Naive B cell (primary cell): ENCODE data around the gene PISD. TPM values are rescaled to one million over a fixed set of nuclear protein-coding genes. Genes with fewer than 3 reads are reported as not detected.

Experiments used
- ATAC-seq, 2 donors: fragments of 150-1000 bp; cut with Tn5 transposase; 2 replicates each; pipeline ENCODE4 v1.10.0; 2021; ENCODE audit warnings: low read depth in 2 of 2, mild to moderate bottlenecking in 2 of 2, moderate library complexity in 2 of 2
- DNase-seq: peaks from one replicate; pipeline ENCODE4 v3.0.0; 2022
- H3K27ac Mint-ChIP-seq, 6 donors: one replicate each; pipeline ENCODE4 v1.8.0; 2020 to 2022; ENCODE audit warnings: mild to moderate bottlenecking in 6 of 6, mixed read lengths in 6 of 6, moderate library complexity in 5 of 6, inconsistent platforms in 2 of 6
- H3K27me3 Mint-ChIP-seq, 3 donors: one replicate each; pipeline ENCODE4 v1.8.0; 2021 to 2022; ENCODE audit warnings: mixed read lengths in 3 of 3, mild to moderate bottlenecking in 1 of 3
- H3K36me3 Mint-ChIP-seq, 2 donors: one replicate each; pipeline ENCODE4 v1.8.0; 2020 to 2022; ENCODE audit warnings: mixed read lengths in 2 of 2, inconsistent platforms in 1 of 2, mild to moderate bottlenecking in 1 of 2
- H3K4me1 Mint-ChIP-seq, 3 donors: one replicate each; pipeline ENCODE4 v1.8.0; 2020 to 2022; ENCODE audit warnings: mixed read lengths in 3 of 3, inconsistent platforms in 1 of 3, mild to moderate bottlenecking in 1 of 3, moderate library complexity in 1 of 3
- H3K4me3 Mint-ChIP-seq, 8 donors: one replicate each; pipeline ENCODE4 v1.8.0; 2020 to 2022; ENCODE audit warnings: mild to moderate bottlenecking in 8 of 8, mixed read lengths in 8 of 8, moderate library complexity in 8 of 8, inconsistent platforms in 2 of 8
- H3K9me3 Mint-ChIP-seq, 7 donors: one replicate each; pipeline ENCODE4 v1.8.0; 2020 to 2022; ENCODE audit warnings: mixed read lengths in 7 of 7, mild to moderate bottlenecking in 5 of 7, inconsistent platforms in 2 of 7, moderate library complexity in 1 of 7
- polyA plus RNA-seq, 6 donors: library from polyadenylated mRNA; unstranded; fragments of 300-500 nt; fragmentation: Illumina TruSeq; gene quantifications; one replicate each; pipeline ENCODE4 v1.2.3, GENCODE V29; 2021; ENCODE audit warnings: low read depth in 6 of 6

PISD gene
- polyA plus RNA-seq, 6 donors from 2014 or later = 14.9 to 23.1 (median 18.9) TPM

- Mint-ChIP-seq H3K27me3 (no peaks in the 10 kb centered on the region), H3K36me3 (peaks cover 0 to 3% of the 10 kb centered on the region in 2 donors), H3K9me3 (no peaks in the 10 kb centered on the region), H3K4me1 (peaks cover 0 to 25% (median 6%) of the 10 kb centered on the region in 3 donors), H3K27ac (no peak overlapping the region), H3K4me3 (no peak overlapping the region)
- ATAC-seq (no peak), DNase-seq (no peak)
Measured at GRCh38 chr22:31647066-31647465, 14.9 kb downstream of the PISD start.

DNA sequence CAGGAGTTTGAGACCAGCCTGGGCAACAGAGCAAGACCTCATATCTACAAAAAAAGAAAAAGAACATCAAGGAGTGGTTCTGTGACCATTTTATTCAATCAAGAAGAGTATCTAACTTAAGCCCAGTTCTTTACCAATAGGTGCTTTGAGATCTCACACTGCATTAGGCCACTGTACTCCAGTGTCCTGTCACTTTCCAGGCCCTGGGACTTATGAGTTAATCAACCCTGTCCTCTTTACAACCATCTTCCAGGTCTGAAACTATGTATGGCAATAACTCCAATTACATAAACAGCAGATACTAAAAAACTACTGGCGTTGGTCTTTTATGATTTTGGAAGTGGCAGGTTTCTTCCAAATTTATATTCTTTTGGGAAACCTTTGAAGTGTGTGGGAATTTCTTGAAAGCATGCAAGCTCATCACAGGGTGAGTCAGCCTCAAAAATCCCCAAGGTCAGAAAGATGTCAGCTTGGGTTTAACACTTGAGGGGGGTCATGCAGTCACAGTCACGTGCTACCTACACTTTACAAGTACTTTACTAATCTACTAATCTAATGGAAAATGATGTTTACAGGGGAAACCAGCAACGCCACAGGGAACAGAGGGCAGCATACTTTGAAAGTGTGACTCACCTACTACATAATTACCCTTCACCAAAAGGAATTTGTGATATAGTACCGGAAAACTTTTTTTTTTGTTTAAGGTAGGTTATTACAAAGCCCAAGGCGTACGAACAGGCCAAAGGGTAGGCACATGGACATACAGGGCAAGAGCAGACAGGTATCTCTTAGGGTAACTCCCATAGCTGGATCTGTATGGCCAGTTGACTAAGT, 15.6 kb downstream of the PISD start:
- Mint-ChIP-seq H3K27ac (peak overlapping the region in 1 of 6 donors; percentile 67), H3K36me3 (peaks cover 0 to 3% of the 10 kb centered on the region in 2 donors), H3K4me1 (peaks cover under 1 to 19% (median 4%) of the 10 kb centered on the region in 3 donors), H3K27me3 (no peaks in the 10 kb centered on the region), H3K4me3 (no peak overlapping the region), H3K9me3 (no peaks in the 10 kb centered on the region)
- ATAC-seq (no peak), DNase-seq (no peak)

DNA sequence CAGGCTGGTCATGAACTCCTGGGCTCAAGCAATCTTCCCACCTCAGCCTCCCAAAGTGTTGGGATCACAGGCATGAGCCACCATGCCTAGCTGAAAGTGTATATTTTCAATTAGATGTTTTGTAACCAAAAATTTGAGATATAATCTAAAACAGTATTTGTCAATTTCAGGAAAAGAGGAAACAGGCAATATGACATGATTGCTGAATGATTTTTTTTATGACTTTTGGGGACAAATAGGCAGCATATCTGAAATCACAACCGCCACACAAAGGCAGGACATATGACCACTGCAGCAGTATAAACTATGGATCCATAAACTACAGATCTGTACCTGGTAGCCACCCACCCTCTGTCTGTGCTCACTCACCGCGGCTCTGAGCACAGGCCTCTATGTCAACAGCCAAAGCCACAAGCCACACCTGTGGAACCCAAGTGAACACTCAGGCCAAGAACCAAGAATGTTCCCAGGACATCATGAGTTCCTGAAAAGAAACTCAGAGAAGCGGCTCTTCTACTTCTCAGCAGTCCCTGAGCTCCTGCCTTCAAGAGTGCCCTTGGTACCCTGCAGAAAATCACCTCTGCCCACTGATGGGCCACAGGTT, 22.5 kb downstream of the PISD start:
- ATAC-seq (no peak), DNase-seq (no peak)
- peak overlapping the region in 5 of 6 donors; percentile 23 to 93 (median 81) for H3K27ac Mint-ChIP-seq
- peaks cover 0 to 2% (median 0%) of the 10 kb centered on the region in 7 donors for H3K9me3 Mint-ChIP-seq
- peaks cover 32 to 58% (median 41%) of the 10 kb centered on the region in 3 donors for H3K4me1 Mint-ChIP-seq
- no peaks in the 10 kb centered on the region for H3K27me3 Mint-ChIP-seq
- peaks cover 0 to 3% of the 10 kb centered on the region in 2 donors for H3K36me3 Mint-ChIP-seq
- H3K4me3 Mint-ChIP-seq = peak overlapping the region; percentile 18 to 88 (median 64)

- H3K4me3 Mint-ChIP-seq = peak overlapping the region; percentile 57 to 89 (median 82)
- H3K36me3 Mint-ChIP-seq = peaks cover 0 to under 1% of the 10 kb centered on the region in 2 donors
- no peaks in the 10 kb centered on the region for H3K27me3 Mint-ChIP-seq
- peaks cover 0 to 2% (median 0%) of the 10 kb centered on the region in 7 donors for H3K9me3 Mint-ChIP-seq
- H3K27ac Mint-ChIP-seq = peak overlapping the region; percentile 31 to 97 (median 92)
- H3K4me1 Mint-ChIP-seq = peaks cover 37 to 69% (median 51%) of the 10 kb centered on the region in 3 donors
- DNase-seq = peak; percentile 42
- peak; percentile 52 to 59 for ATAC-seq
Measured at GRCh38 chr22:31637891-31638618, 24.0 kb downstream of the PISD start.

DNA sequence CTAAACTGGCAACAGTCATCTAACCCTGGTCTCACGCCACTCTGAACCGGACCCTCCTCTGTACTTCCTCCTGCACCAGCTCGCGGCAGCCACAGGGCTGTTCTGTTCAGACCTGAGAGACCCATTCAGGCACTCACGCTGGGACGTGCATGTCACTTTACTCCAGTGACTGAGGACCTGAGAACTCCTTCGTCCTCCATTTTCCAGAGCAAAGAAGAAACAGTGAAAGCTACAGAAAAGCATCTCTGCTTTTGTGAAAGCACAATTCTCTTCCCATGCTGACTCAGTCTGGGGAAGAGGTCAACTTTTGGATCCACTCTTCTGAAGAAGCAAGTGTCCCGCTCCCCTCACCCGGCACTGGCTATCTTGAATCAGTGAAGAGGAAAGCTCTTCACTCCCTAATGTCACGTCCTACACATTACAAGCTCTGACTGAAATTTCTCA, 24.5 kb downstream of the PISD start:
- peak; percentile 41 for DNase-seq
- Mint-ChIP-seq H3K4me3 (peak overlapping the region; percentile 57 to 88 (median 82)), H3K36me3 (no peaks in the 10 kb centered on the region), H3K27ac (peak overlapping the region in 5 of 6 donors; percentile 31 to 97 (median 91)), H3K9me3 (peaks cover 0 to 2% (median 0%) of the 10 kb centered on the region in 7 donors), H3K4me1 (peaks cover 37 to 69% (median 51%) of the 10 kb centered on the region in 3 donors), H3K27me3 (no peaks in the 10 kb centered on the region)
- peak; percentile 77 to 81 for ATAC-seq

- ATAC-seq = no peak
- DNase-seq = no peak
- Mint-ChIP-seq H3K4me3 (peak overlapping the region in 1 of 8 donors; percentile 65), H3K4me1 (peaks cover 36 to 76% (median 61%) of the 10 kb centered on the region in 3 donors), H3K27me3 (no peaks in the 10 kb centered on the region), H3K36me3 (no peaks in the 10 kb centered on the region), H3K27ac (peak overlapping the region in 5 of 6 donors; percentile 49 to 92 (median 81)), H3K9me3 (peaks cover 0 to 2% (median 0%) of the 10 kb centered on the region in 7 donors)
Measured at GRCh38 chr22:31635638-31636306, 26.2 kb downstream of the PISD start.

GRCh38 chr22:31631436-31631835, 30.6 kb downstream of the PISD start:
- Mint-ChIP-seq H3K27me3 (no peaks in the 10 kb centered on the region), H3K27ac (peak overlapping the region; percentile 82 to 98 (median 95)), H3K9me3 (no peaks in the 10 kb centered on the region), H3K36me3 (no peaks in the 10 kb centered on the region), H3K4me3 (peak overlapping the region; percentile 65 to 91 (median 84)), H3K4me1 (peaks cover 33 to 75% (median 62%) of the 10 kb centered on the region in 3 donors)
- DNase-seq (no peak), ATAC-seq (no peak)

DNA sequence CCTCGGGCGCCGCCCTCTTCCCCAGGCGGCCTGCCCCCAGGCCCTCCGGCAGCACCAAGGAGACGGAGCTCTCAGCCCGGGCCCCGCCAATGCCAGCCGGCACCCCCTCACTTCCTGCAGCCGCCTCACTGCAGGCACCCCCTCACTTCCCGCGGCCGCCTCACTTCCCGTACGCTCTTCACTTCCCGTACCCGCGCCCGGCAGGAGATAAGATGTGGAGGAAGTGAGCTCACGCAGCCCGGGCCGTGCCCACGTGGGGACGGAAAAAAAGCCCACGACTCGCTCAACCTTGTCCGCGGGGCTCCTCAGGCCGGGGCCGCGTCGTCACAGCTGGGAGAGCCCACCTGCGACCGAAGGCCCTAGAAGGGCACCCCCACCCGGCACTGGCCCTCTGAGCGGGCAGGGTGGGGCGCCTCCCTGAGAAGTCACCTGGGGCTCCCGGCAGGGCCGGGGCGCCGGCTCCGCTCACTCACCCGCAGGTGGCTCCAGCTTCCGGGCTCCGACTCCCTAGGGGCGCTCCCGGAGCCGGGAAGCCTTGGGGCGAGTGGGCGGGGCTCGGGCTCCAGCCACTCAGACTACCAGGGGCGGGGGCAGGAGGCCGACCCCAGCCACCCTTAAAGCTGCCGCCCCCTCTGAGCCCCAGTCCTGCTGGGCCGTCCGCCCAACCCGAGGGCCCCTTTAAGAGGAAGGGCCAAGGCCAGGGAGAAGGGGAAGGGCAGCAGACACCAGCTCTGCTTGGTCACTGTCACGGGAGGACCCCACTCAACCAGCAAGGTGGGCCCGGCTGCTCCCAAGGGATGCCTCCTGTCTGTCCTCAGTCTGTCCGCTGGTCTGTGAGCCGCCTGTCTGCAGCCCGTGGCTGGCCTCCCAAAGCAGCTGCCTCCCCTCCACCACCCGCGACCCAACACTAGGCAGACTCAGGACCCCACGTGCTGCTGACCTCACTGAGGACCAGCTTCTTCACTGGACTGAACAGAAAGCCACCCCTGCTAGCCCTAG, 31.4 kb downstream of the PISD start:
- Mint-ChIP-seq H3K4me3 (peak overlapping the region; percentile 81 to 93 (median 88)), H3K27me3 (no peaks in the 10 kb centered on the region), H3K27ac (peak overlapping the region; percentile 82 to 98 (median 96)), H3K36me3 (no peaks in the 10 kb centered on the region), H3K4me1 (peaks cover 36 to 69% (median 62%) of the 10 kb centered on the region in 3 donors), H3K9me3 (no peaks in the 10 kb centered on the region)
- ATAC-seq = peak; percentile 86 to 88
- DNase-seq = peak; percentile 96

DNA sequence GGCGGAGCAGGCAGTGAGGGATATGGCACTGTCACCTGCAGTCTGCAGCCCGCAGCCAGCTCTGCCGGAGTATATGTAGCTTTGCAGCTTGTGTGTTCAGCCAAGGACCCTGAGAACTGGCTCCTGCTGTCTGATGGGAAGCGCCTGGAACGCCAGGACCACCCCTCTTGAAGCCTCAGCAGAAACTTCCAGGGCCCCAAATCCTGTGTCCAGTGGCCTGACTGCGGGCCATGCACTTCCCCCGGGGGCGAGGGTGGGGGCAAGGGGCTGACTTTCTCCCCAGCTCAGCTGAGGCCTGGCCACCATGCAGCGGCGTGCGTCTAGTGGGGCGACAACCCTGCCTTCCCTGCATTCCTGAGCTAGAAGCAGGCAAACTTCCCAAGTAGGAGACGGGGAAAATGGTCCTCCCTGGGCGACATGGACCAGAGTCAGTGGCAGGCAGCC, 32.3 kb downstream of the PISD start:
- ATAC-seq (no peak), DNase-seq (no peak)
- H3K27ac Mint-ChIP-seq = peak overlapping the region; percentile 54 to 98 (median 70)
- H3K4me3 Mint-ChIP-seq = peak overlapping the region; percentile 75 to 93 (median 88)
- peaks cover 42 to 63% (median 62%) of the 10 kb centered on the region in 3 donors for H3K4me1 Mint-ChIP-seq
- H3K36me3 Mint-ChIP-seq = no peaks in the 10 kb centered on the region
- H3K27me3 Mint-ChIP-seq = no peaks in the 10 kb centered on the region
- H3K9me3 Mint-ChIP-seq = no peaks in the 10 kb centered on the region

DNA sequence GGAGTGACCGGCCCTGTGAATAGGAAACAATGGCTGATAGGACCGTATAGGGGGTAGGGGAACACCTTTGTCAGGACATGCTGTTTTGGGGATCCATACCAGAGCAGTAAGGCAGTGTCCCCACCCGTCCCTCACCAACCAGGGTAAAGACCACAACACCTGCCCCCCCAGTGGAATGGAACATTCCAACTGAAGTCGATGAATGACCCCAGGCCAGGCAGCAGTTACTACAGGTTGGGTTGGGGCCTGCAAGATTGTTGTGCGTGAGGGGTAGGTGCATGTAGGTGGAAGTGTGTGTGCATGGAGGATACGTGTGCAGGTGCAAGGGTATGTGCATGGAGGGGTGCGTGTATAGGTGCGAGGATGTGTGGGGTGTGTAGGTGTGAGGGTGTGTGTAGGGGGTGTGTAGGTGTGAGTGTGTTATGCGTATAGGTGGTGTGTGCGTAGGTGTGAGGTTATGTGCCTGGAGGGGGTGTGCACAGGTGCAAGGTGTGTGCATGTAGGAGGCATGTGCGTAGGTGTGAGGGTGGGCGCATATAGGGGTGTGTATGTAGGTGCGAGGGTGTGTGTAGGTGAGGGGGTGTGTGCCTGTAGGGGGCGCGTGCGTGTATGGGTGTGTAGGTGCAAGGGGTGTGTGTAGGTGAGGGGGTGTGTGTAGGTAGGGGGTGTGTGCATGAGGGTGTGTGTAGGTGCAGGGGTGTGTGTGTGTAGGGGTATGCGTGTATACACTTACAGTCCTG, 32.9 kb downstream of the PISD start:
- Mint-ChIP-seq H3K36me3 (no peaks in the 10 kb centered on the region), H3K4me1 (peaks cover 48 to 65% (median 59%) of the 10 kb centered on the region in 3 donors), H3K4me3 (peak overlapping the region; percentile 75 to 93 (median 88)), H3K9me3 (no peaks in the 10 kb centered on the region), H3K27ac (peak overlapping the region; percentile 56 to 98 (median 88)), H3K27me3 (no peaks in the 10 kb centered on the region)
- ATAC-seq (no peak), DNase-seq (no peak)

DNA sequence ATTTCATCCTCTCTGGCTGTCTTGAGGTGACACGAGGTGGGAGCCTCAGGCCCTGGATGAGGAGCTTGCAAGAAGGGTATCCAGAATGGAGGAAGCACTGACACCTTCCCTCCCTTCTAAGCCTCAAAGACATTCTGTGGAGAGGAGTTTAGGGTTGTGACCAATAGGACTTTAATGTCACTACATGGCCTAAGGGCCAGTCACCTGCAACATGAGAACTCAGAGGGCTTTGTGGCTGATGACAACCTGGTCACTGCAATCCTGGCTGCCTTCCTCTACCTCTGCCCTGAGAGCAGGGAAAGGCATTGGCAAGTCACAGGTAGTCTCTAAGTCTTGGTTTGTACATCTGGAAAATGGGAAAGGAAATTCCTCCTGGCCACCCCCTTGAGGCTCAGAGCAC, 33.7 kb downstream of the PISD start:
- Mint-ChIP-seq H3K4me3 (peak overlapping the region in 7 of 8 donors; percentile 55 to 91 (median 70)), H3K9me3 (no peaks in the 10 kb centered on the region), H3K36me3 (no peaks in the 10 kb centered on the region), H3K4me1 (peaks cover 42 to 57% (median 53%) of the 10 kb centered on the region in 3 donors), H3K27me3 (no peaks in the 10 kb centered on the region), H3K27ac (peak overlapping the region in 5 of 6 donors; percentile 59 to 95 (median 72))
- ATAC-seq (no peak), DNase-seq (no peak)
